ENCODE results near the gene ARHGAP31.

Gene ARHGAP31

DNA sequence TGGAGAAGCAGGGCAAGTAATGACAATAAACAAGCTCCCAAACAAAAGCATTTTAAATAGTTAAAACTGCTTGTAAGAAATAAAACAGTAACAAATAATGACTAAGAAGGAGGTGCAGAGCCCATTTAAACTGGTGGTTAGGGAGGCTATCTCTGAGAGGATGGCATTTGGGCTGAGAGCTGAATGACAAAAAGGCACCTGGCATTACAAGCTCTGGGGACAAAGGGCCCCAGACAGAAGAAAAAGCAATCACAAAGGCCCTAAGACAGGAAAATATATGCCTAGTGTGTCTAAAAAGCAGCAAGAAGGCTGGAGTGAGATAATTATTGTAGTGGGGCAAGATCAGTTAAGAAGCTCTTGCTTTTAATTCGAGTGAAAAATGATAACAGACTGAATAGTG lies 159.6 kb downstream of the ARHGAP31 start:
- no peaks in the 10 kb centered on the region for H3K27me3 ChIP-seq (ENCODE audit: control insufficient read depth, insufficient read depth, low read length)
- no peak overlapping the region for H3K9ac ChIP-seq (ENCODE audit: low read length)
- no peak overlapping the region for H3K4me3 ChIP-seq (ENCODE audit: low read length)
- no peaks in the 10 kb centered on the region for H3K36me3 ChIP-seq (ENCODE audit: control insufficient read depth, insufficient read depth, low read length)
- no peaks in the 10 kb centered on the region for H3K9me3 ChIP-seq (ENCODE audit: control insufficient read depth, low read length)
- no peaks in the 10 kb centered on the region for H3K4me1 ChIP-seq (ENCODE audit: control insufficient read depth, insufficient read depth, low read length)

DNA sequence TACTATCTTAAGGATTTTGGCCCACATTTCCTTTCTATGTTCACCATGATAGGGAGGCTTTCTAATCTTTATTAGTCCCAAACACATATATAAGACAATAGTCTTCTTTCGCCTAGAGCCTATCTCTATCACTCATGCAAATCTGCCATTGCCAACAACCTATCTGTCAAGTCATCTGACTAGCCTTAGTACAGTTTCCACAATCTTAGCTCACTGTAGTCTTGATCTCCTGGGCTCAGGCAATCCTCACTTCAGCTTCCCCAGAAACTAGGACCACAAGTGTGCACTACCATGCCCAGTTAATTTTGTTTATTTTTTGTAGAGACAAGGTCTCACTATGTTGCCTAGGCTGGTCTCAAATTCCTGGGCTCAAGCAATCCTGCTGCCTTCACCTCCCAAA lies 162.3 kb downstream of the ARHGAP31 start:
- no peaks in the 10 kb centered on the region for H3K4me1 ChIP-seq (ENCODE audit: control insufficient read depth, insufficient read depth, low read length)
- no peaks in the 10 kb centered on the region for H3K36me3 ChIP-seq (ENCODE audit: control insufficient read depth, insufficient read depth, low read length)
- no peaks in the 10 kb centered on the region for H3K27me3 ChIP-seq (ENCODE audit: control insufficient read depth, insufficient read depth, low read length)
- H3K4me3 ChIP-seq (ENCODE audit: low read length): no peak overlapping the region
- no peaks in the 10 kb centered on the region for H3K9me3 ChIP-seq (ENCODE audit: control insufficient read depth, low read length)
- H3K9ac ChIP-seq (ENCODE audit: low read length): no peak overlapping the region

DNA sequence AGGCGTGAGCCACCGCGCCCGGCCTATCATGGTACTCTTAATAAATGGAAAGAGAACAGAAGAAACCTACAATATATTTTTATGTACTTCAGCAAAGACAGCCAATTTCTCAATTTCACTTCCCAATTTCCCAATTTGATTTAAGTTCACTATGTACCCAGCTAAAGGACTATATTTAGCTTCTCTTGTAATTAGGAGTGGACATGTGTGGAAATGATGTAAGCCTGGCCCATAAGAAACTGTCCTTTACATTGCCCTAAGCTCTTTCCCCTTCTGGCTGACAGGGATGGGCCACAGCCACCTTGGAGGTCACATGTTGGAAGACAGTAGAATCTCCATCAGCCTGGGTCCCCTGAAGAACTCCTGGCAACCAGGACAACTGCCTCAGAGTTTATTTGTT lies 163.1 kb downstream of the ARHGAP31 start:
- Histone ChIP-seq H3K4me1 (ENCODE audit: control insufficient read depth, insufficient read depth, low read length) (peaks cover 4% of the 10 kb centered on the region), H3K36me3 (ENCODE audit: control insufficient read depth, insufficient read depth, low read length) (no peaks in the 10 kb centered on the region), H3K9ac (ENCODE audit: low read length) (no peak overlapping the region), H3K4me3 (ENCODE audit: low read length) (no peak overlapping the region), H3K27me3 (ENCODE audit: control insufficient read depth, insufficient read depth, low read length) (no peaks in the 10 kb centered on the region), H3K9me3 (ENCODE audit: control insufficient read depth, low read length) (no peaks in the 10 kb centered on the region)

DNA sequence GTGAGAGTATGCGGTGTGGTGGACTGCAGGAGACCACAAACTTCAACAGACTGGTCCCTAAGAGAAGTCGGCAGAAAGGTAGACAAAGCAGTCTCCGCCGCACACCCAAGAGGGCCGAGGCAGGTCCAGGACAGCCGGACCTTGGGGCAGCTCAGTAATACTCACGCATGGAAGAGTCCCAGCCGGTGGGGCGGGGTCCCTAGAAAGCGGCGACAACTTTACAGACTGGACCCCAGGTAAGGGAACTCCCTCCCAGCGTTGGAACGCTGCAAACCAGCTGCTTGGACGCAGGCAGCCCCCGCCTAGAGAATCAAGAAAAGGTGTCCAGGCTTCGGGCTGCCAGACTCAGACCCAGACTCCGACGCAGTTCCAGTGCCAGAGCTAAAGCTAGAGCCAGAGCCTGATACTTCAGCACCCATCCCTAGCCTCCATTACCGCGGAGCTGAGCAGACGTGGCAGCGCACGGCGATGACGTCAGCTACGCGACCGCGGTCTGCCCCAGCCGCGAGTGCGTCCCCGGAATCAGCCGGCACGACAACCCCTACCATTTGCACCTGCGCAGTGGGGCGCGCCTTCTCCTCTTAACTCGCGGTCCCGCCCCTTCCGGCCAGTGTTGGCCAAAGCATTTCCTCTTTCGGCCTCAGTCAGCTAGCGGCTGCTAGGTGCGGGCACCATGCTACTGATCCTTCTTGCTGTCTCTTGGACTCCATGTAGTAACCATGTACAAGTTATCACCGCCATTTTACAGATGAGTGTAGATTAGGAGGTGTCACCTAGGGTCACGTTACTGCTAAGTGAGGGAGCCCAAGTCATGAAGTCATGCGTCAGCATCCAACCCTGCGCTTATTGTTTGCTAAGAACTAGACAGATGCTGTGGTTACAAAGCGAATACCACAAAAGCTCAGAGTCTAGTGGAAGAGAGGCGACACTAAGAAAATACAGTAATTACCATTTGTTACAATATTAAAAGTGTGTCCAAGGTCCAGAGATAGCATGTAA lies 169.3 kb downstream of the ARHGAP31 start, which contains the start of gene TMEM39A:
TSS of gene TMEM39A (minus strand) at position 445 of the 999 bp plus-strand sequence. CDS start 1,541 bp downstream, outside the sequence.
- Histone ChIP-seq H3K9me3 (ENCODE audit: control insufficient read depth, low read length) (no peaks in the 10 kb centered on the region), H3K4me1 (ENCODE audit: control insufficient read depth, insufficient read depth, low read length) (peaks cover 10% of the 10 kb centered on the region), H3K27me3 (ENCODE audit: control insufficient read depth, insufficient read depth, low read length) (no peaks in the 10 kb centered on the region), H3K4me3 (ENCODE audit: low read length) (peak within 1 kb of the TSS; percentile 100), H3K36me3 (ENCODE audit: control insufficient read depth, insufficient read depth, low read length) (no peaks in the 10 kb centered on the region), H3K9ac (ENCODE audit: low read length) (peak within 1 kb of the TSS; percentile 100)

DNA sequence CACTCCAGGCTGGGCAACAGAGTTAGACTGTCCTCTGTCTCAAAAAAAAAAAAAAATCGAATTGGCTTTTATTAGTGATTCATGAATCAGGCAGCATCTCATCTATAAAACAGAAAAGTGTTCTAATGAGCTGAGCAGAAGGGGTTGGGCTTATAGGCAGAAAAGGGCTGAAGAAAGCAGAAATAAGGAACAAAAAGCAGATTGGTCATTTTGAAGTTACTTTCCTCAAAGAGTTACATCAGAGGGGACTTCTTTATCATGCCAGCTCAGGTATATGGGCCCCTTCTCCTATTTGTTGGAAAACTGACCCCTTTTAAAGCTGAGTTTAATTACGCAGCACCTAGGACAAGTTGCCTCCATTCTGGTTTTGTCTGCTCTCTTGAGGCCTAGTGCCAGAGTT lies 173.9 kb downstream of the ARHGAP31 start:
- Histone ChIP-seq H3K9me3 (ENCODE audit: control insufficient read depth, low read length) (no peaks in the 10 kb centered on the region), H3K4me1 (ENCODE audit: control insufficient read depth, insufficient read depth, low read length) (peaks cover 18% of the 10 kb centered on the region), H3K9ac (ENCODE audit: low read length) (no peak overlapping the region), H3K36me3 (ENCODE audit: control insufficient read depth, insufficient read depth, low read length) (no peaks in the 10 kb centered on the region), H3K4me3 (ENCODE audit: low read length) (no peak overlapping the region), H3K27me3 (ENCODE audit: control insufficient read depth, insufficient read depth, low read length) (no peaks in the 10 kb centered on the region)

DNA sequence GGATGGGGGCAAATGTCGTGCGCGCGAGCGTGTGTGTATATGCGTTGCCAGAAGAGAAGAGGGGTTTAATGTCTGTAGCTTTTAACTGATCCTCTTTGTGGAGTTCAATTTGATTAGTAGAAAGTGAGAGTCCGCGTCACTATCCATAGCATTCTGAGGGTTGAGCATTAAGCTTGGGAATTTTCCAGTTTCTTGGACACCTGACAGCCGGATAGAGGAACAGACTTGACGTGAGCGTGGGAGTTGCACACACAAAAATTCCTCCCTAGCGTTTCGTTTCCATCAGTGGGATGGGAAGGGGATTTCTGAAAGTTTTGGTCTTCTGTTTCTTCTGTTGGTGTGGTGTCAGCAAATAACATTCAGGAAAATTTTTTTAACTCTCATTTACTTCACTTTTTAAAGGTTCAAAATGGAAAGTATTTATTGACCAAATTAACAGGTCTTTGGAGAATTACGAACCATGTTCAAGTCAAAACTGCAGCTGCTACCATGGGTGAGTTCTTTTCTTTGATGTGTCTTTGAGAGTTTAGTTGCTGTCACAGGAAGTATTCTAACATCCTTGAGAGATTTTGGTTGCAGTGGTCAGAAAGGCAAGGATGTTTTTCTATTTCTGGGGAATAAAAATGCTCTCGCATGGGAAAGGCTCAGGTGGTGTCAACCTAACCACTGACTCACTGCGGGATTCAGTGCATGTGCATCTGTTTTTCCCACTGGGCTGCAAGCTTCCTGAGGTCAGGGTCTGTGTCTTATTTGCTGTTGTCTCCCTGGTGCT lies 175.4 kb downstream of the ARHGAP31 start:
- no peaks in the 10 kb centered on the region for H3K9me3 ChIP-seq (ENCODE audit: control insufficient read depth, low read length)
- peak overlapping the region; percentile 79 for H3K9ac ChIP-seq (ENCODE audit: low read length)

More for the DNA sequence above, 175.4 kb downstream of the ARHGAP31 start:
- peaks cover 18% of the 10 kb centered on the region for H3K4me1 ChIP-seq (ENCODE audit: control insufficient read depth, insufficient read depth, low read length)
- H3K27me3 ChIP-seq (ENCODE audit: control insufficient read depth, insufficient read depth, low read length): no peaks in the 10 kb centered on the region
- no peaks in the 10 kb centered on the region for H3K36me3 ChIP-seq (ENCODE audit: control insufficient read depth, insufficient read depth, low read length)
- H3K4me3 ChIP-seq (ENCODE audit: low read length): peak overlapping the region; percentile 91
